RKO (cell line): ENCODE measurements around the gene GNLY.
A peak's percentile ranks its signal among the peaks of the same experiment; 100 is the strongest.
"Not testable (repeated sequence)": the region's sequence is repeated elsewhere in the genome, so short reads cannot be mapped to it uniquely, and the experiment has no call there.

ENCODE experiments used
- DNase-seq: peaks from one replicate; pipeline ENCODE4 v3.0.0-alpha.2; 2016; ENCODE audit warnings: low spot score

The GNLY gene

DNA sequence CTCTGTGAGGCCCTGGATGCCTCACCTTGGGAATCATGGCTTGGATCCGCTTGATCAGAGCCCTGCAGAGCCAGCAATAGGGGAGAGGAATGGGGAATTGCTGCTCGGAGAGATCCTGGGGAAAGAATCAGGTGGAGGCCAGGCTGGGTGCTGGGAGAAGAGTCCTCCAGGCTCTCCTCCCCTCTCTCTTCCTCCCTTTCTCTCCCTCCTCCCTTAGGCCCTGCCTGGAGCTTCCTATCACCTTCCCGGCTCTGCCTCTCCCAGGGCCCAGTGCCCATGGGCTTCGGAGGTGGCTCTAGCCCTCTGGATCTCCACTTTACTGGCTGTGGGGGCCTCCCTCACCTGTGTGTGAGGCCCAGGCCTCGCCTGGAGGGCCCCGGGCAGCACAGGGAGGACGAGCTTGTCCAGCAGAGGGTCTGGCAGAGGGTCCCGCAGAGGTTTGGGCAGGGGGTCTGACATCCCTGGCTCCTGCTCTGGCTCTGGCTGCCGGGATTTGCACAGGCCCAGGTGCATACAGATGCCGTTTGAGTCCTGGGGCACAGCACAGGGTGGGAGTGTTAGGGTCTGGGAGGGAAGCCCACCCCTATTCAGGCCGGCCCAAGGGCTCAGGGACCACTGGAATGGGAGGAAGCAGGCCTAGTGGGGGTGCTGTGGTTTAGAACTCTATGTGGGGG, 28.8 kb upstream of the GNLY start:
- no peak for DNase-seq

DNA sequence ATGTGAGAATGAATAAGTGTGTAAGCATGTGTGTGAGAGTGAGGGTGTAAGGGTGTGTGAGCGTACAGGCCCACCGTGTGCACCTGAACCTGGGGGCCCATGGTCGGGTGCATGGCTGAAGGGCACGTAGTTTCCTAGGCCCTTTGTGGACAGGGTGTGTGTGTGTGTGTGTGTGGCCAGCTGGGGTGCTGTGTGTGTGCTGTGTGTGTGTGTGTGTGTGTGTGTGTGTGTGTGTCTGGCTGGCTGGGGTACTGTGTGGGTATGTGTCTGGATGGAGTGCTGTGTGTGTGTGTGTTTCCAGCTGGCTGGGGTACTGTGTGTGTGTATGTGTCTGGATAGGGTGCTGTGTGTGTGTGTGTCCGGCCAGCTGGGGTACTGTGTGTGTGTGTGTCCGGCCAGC, 28.1 kb upstream of the GNLY start:
- no peak for DNase-seq

DNA sequence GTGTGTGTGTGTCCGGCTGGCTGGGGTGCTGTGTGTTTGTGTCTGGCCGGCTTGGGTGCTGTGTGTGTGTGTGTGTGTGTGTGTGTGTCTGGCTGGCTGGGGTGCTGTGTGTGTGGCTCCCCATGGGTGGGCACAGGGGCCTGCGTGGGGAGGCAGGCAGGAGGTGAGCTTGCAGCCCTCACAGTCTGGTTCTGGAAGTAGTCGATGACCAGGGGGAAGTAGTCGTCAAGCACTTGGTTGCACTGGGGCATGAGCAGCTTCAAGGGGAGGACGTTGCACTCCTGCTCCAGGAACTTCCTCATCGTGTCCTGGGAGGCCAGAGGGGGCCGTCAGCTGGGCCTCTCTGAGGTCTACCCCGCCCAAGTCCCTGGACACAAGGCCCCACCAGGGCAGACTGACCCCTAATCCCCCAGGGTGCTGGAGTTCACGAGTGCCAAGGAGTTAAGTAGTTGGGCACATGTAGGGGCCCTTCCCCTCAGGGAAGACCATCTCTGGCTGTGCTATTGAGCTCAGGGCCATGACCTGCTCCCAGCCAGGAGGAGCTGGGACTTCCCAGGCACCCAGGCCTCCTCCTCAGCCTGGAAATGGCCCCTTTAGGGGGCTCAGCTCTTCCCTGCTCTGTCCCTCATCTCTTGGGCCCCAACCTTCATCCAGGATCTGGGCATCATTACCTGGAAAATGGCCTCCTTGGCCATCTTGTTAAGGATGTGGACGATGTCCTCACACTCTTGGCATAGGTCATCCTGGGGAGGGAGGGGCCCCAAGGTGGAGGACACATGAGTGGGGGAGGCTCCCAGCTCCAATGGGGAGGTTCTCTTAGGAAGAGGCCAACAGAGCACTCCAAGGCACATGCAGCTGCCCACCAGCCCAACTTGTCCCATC, 27.5 kb upstream of the GNLY start:
- no peak for DNase-seq

DNA sequence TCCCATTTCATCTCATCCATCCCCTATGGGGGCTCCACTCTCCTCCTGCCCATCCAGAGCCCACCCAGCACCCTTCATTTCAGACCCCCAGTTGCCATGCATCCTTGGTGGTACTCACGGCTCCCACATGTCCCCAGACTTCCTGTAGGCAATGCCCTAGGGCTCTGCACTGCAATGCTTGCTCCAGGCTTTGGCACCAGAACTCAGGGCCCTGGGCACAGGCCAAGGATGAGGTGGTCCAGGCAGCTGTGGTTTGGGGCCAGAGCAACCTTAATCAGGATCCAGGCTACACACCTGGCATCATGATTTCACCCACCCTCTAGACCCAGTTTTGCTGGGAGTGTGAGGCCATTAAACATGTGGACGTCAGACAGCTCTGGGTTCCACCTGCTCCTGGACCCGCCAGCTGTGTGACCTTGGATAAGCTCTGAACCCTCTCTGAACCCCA, 26.6 kb upstream of the GNLY start:
- no peak for DNase-seq

DNA sequence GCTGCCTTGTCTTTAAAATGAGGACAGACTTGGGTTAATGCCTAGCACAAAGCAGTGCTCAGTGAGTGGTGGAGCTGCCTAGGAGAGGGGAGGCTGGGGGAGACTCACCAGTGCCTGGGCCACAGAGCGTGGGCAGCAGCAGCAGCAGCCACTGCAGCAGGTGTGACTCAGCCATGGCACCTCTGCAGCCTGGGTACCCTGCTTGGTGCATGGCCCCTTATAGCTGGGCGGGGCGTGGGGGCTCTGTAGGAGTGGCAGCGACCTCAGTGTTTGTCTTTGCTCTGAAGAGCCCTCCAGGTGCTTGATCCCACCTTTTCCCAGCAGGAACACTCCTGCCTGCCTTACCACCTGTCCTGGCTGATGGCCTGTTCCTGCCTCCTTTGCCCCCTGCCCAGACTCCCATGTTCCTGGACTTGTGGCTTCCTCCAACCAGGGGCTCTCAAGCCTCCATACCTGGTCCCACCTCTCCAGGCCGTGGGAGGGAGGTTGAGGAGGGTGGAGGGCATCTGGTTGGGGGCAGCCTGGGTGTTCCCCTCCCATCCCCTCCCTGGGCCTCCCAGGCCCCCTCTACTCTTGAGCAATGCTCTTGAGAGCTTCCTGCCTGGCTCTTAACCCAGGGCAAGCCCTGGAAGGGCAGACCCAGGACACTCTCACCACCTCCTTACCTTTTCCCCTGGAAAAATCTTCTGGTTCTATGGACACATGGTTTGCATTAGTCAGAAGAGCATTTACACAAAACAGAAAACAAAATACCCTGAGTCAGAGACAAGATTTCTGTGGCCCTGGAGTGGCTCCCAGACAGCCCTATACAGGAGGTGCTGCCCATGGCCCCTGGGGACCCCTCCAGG, 25.9 kb upstream of the GNLY start, which contains the start of gene SFTPB:
TSS of gene SFTPB (minus strand) at position 191 of the 848 bp plus-strand sequence. CDS start at position 175, 16 bp downstream.
- no peak for DNase-seq

DNA sequence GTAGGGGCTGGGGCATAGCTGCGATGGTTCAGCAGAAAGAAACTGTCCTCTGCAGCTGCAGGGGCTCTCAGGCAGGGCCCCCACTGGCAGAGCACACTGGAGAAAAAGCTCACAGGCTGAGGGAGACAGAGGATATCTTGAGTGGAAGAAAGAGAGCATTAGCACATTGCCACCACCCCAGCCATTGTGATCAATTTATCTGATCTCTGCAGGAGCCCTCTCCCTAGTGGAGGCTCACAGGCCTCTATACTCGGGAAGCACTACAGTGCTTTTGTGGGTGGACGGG, 25.4 kb upstream of the GNLY start:
- no peak for DNase-seq

DNA sequence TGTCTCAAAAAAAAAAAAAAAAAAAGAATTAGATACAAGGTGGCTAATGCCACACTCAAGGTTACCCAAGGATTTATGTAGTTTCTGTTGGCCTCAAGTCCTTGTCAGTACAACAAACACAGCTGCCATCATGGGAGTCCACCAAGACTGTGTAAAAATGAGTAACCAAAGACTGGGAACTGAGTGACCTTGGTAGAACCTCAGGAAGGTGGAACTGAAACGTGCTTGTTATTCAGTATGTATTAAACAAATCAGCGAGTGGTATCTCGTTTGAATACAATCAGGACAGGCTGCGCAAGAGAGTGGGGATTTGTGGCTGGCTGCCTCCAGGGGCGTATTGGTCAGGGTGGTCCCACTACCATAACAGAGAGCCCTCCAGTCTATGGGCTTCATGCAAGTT, 24.6 kb upstream of the GNLY start:
- DNase-seq, result no peak

DNA sequence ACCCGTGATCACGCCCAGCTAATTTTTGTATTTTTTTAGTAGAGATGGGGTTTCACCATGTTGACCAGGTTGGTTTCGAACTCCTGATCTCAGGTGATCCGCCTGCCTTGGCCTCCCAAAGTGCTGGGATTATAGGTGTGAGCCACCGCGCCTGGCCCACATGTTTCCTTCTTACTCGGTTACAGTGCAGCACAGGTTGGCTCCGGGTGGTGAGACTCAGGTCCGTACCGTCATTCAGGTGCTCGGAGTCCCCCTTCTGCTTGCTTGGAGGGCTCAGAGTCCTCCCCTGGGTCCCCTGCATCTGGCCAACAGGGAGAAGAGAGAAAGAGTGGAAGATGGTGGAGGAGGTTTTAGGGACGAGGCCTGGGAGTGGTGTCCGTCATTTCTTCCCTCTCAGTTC, 23.7 kb upstream of the GNLY start:
- not testable (repeated sequence) for DNase-seq

DNA sequence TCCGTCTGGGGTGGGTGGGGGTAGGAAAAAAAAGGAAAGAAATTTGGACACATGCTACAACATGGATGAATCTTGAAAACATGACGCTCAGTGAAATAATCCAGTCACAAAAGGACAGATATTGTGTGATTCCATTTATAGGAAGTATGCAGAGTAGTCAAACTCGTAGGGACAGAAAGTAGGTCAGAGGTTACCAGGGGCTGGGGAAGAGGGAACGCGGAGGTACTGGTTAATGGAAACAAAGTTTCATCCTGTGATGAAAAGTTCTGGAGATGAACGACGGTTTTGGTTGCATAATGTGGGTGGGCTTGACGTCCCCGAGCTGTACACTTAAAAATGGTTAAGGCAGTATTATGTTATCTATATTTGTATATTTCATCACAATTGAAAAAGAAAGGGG, 21.7 kb upstream of the GNLY start:
- DNase-seq, result no peak

DNA sequence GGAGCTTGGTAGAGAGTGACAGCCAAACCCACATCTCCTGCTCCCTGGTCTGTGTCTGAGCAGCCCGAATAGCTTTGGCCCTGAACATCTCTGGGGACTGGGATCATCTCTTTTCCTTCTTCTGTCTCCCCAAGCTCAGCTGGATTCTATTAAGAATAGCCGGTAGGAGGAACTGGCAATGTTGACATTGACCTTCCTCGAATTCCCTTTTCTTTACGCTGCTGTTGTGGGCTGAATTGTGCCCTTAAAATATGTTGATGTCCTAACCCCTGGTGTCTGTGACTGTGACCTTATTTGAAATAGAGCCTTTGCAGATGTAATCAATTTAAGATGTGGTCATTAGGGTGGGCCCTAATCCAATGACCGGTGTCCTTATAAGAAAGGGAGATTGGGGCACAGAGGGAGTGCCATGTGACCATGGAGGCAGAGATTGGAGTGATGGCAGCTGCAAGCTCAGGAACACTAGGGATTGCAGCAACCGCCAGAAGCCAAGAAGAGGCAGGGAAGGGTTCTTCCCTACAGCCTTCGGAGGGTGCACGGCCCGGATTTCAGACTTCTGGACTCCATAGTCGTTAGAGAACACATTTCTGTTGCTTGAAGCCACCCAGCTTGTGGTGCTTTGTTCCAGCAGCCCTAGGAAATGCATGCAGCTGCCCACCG, 20.3 kb upstream of the GNLY start:
- DNase-seq, result no peak

DNA sequence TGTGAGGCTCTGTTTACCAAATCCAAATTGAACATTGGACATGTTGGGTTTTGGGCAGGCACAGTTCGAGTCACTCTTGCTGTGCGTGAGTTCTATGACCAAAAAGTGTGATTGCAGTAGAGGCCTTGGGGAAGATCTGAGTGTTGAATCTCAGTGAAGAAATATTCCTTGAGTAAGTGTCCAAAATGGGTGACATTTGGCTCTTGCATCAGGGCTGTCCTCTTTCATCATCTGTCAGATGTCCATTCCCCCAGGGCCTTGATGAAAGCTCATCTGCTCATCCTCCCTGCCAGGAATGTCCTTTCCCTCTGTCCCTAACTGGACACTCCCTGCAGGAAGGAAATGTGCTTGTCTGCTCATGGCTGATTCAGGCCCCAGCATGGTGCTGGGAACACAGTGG, 19.7 kb upstream of the GNLY start:
- no peak for DNase-seq

DNA sequence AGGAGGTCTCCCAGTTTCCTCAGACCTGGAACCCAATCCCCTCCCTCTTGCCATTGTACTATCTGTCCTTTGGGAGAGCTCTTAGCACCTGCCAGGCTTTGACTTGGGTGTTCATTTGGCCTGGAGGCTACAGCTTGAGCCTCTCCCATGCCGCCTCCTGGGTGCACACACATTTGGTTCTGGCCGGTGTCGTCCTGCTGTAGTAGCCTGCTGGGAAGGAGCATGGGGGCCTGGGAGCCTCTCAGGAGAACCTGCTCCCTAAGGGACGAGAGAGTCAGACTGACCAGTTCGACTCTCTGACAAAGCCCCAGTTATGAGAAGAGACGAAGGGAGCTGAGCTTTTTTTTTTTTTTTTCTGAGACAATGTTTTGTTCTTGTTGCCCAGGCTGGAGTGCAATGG, 18.7 kb upstream of the GNLY start:
- no peak for DNase-seq

DNA sequence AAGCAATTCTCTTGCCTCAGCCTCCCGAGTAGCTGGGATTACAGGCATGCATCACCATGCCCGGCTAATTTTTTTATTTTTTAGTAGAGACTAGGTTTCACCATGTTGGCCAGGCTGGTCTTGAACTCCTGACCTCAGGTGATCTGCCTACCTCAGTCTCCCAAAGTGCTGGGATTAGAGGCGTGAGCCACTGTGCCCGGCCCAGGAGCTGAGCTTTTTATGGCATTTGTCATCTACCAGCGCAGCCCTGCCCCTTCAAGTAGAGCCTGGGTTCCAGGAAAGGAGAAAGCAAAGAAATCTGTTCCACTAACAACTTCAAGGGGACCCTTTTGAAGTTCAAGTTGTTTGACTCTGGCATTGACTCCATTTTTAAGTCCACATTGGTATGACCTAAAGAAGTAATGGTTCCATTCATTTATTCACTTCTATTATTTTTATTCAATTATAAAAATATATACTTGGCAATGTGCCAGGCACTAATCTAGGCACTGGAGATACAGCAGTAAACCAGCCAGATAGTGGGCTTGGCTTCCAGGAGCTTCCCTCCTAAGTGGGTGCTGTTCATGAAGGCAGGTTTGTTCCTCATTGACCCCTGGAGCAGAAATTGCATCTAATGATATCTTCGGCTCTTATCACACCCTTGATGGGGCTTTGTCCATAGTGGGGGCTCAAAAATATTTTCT, 18.2 kb upstream of the GNLY start:
- DNase-seq, result no peak

DNA sequence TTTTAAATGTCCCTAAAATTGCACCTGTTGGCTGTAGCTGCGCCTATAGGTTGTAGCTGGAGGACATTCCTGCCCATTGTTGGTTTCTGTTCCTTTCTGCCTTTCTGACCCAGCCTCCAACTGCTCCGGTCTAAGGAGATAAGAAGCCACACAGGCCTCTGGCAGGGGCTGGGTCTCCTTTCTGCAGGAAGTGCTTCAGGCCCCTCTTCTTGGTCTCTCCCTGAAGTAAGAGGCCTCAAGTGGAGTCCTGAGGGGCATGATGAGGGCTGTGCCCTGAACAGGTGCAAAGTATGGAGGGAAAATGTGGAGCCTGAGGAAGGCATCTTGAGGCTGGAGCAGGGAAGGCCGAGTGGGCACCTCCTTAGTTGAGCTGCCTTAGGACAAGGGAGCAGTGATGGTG, 15.8 kb upstream of the GNLY start:
- DNase-seq, result no peak

DNA sequence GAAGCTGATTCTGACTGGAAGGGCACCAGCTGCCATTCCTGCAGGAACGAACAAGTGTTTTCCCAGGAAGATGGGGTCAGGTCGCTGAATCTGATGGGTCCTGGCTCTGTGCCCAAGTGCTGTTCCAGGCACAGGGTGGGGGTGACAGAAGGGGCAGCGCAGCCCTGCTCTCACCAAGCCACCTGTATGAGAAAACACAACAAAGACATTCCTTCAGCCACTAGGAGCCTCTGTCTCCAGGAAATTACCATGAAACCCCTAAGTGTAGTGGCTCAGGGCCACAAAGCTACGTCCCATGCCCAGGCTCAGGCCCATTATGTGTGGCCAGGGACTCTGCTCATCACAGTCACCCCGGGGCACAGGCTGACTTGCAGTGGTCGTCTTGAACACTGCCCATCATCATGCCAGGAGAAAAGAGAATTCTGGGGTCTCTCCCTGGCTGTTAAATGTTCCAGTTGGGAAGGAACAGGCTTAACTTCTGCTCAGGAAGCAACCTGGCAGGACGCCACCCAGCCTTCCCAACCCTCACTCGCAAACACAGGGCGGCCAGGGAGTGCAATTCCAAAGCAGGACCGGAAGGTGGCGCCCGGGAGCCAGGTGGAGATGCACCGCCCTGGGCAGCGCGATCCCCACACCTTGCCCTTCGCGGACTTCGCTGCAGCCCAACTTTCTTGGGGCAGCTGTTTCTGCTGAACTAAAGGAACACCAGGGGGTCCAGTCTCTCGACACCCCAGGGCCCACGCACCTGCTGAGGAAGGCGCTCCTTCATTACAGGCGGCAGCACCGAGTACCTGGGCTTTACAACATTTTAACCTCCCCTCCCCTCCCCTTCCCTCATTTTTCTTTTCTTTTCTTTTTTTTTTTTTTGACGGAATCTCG, 15.1 kb upstream of the GNLY start:
- DNase-seq, result peak; percentile 52

DNA sequence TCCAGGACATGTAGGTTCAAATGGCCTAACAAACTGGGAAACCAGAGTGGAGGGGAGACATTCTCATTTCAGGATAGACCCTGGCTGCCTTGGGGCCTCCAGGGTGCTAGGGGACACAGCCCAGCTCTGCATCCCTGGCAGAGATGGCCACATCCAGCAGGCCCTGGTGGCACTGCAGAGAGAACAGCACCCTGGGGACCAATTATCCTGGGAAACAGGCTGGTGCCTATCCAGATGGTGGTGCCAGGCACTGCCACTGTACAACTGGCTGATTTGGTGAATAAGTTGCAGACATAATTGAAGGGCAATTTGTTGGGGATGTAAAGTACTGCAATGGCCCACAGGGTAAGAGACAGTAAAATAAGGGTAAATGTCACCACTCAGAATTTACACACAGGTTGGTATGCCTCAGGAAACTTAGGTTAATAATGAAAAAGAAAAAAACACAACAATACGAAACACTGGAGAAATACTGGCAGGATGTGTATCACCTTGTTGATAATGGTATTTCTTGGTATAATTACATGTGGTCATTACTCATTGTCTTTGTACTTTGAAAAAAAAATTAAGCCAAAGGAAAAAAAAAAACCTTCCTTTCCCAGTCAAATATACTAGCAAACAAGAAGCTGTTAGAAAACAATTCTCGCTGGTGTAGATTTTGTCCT, 13.3 kb upstream of the GNLY start:
- DNase-seq, result no peak

DNA sequence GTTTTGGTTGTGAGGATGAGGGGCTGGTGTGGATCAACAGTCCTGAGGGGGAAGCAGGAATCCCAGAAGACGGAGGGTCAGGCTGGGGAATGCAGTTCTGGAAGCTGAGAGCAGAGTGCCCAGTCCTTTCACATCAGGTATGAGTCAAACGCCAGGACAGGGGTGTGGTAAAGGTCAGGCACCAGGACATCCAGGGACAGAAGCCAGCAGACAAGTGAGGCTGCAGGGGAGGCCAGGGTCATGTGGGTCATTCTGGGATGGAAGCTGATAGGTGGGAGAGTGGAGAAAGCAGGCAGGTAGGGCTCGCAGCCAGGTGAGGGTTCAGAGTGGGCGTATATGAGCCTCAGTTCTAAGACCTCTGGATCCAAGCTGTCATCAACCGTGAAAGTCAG, 12.8 kb upstream of the GNLY start:
- no peak for DNase-seq

DNA sequence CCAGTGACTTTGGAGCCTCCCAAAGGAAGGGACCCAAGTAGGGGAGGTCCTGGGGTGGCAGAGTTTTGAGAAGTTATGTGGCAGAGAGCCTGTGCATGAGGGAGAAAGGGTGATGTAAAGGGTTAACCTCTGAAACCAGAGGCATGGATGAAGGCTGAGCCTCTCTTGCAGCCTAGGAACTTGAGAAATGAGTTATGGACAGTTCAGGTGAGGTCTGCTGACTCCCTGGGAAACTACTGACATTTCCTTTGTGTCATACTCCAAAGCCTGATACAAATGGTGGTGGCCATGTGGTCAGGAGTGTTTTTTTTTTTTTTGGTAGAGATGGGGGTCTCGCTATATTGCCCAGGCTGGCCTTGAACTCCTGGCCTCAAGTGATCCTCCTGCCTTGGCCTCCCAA, 12.4 kb upstream of the GNLY start:
- DNase-seq, result no peak

DNA sequence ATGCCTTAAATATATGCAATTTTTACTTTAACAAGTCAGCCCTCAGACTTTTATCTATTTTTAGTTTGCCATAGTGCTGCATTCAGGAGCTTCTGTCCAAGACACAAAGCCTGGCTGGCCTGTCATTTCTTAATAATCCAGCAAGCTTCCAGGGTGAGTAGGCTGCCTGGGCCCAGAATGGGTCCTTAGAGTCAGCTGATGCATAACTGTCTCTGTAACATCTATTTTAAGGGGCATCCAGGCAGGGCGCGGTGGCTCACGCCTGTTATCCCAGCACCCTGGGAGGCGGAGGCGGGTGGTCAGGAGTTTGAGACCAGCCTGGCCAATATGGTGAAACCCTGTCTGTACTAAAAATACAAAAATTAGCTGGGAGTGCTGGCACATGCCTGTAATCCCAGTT, 11.8 kb upstream of the GNLY start:
- DNase-seq, result no peak

DNA sequence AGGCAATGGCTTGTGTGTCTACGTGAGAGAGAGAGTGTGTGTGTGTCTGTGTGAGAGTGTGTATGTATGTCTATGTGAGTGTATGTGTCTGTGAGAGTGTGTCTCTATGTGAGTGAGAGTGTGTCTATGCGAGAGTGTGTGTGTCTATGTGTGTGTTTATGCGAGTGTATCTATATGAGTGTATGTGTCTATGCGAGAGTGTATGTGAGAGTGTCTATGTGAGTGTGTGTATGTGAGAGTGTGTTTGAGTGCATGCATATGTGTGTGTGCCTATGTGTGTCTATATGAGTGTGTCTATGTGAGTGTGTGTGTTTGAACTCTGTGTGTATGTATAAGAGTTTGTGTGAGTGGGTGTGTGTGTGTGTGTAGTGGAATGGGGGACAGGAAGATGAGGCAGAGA, 9.8 kb upstream of the GNLY start:
- no peak for DNase-seq
